Parathyroid adenoma (tissue), 2 donors: Measurements from ENCODE around the gene CCDC71L.

Experiments used
- H2AFZ ChIP-seq: fragments of 300-600 bp; sonication (generic); one replicate; pipeline ENCODE4 v1.7.0; 2017; ENCODE audit warnings: antibody characterized with exemption, mild to moderate bottlenecking
- H3K27ac ChIP-seq: fragments of 300-600 bp; sonication (generic); one replicate; pipeline ENCODE4 v1.7.0; 2017
- H3K27me3 ChIP-seq: fragments of 300-600 bp; sonication (generic); one replicate; pipeline ENCODE4 v1.7.0; 2017; ENCODE audit warnings: low read length; ENCODE audit not compliant: control insufficient read depth, insufficient read depth
- H3K36me3 ChIP-seq: fragments of 300-600 bp; sonication (generic); one replicate; pipeline ENCODE4 v1.7.0; 2017; ENCODE audit warnings: low read length; ENCODE audit not compliant: control insufficient read depth, insufficient read depth
- H3K4me1 ChIP-seq: fragments of 300-600 bp; sonication (generic); one replicate; pipeline ENCODE4 v1.7.0; 2017; ENCODE audit warnings: control low read depth
- H3K4me2 ChIP-seq: fragments of 300-600 bp; sonication (generic); one replicate; pipeline ENCODE4 v1.7.0; 2017; ENCODE audit warnings: low read length
- H3K4me3 ChIP-seq: fragments of 300-600 bp; sonication (generic); one replicate; pipeline ENCODE4 v1.7.0; 2017; ENCODE audit warnings: low read depth, low read length
- H3K79me2 ChIP-seq: fragments of 300-600 bp; sonication (generic); one replicate; pipeline ENCODE4 v1.7.0; 2017; ENCODE audit warnings: control low read depth
- H3K9ac ChIP-seq: fragments of 300-600 bp; sonication (generic); one replicate; pipeline ENCODE4 v1.7.0; 2017; ENCODE audit warnings: mild to moderate bottlenecking
- H3K9me3 ChIP-seq: fragments of 300-600 bp; sonication (generic); one replicate; pipeline ENCODE4 v1.7.0; 2017; ENCODE audit warnings: low read length; ENCODE audit not compliant: control insufficient read depth
- TF ChIP-seq, protein P1 (sequence below): fragments of 300-600 bp; sonication (generic); IDR thresholded peaks from one replicate; pipeline ENCODE4 v1.7.0; 2017; ENCODE audit warnings: antibody characterized with exemption, mild to moderate bottlenecking
- donor health status: primary hyperparathyroidism.

CCDC71L gene

DNA sequence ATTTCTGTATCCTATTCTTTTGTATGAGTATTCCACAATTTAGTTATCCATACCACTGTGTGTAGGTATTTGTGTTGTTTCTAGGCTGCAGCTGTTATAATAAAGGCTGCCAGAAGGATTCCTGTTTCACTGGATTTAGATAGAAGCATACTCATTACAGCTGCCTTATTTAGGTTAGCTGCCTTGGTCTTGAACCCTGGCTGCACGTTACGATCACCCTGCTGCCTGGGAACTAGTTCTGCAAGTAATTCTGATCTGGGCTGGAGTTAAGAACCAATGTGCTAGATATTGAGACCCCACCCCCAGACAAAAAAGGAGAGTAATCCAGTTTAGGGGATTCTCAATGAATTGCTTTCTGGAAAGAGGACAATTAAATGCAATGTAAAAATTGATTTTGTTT, 43.1 kb downstream of the CCDC71L start:
- Histone ChIP-seq H3K36me3 (no peaks in the 10 kb centered on the region), H3K27ac (no peak overlapping the region)
- TF ChIP-seq, protein P1, sequence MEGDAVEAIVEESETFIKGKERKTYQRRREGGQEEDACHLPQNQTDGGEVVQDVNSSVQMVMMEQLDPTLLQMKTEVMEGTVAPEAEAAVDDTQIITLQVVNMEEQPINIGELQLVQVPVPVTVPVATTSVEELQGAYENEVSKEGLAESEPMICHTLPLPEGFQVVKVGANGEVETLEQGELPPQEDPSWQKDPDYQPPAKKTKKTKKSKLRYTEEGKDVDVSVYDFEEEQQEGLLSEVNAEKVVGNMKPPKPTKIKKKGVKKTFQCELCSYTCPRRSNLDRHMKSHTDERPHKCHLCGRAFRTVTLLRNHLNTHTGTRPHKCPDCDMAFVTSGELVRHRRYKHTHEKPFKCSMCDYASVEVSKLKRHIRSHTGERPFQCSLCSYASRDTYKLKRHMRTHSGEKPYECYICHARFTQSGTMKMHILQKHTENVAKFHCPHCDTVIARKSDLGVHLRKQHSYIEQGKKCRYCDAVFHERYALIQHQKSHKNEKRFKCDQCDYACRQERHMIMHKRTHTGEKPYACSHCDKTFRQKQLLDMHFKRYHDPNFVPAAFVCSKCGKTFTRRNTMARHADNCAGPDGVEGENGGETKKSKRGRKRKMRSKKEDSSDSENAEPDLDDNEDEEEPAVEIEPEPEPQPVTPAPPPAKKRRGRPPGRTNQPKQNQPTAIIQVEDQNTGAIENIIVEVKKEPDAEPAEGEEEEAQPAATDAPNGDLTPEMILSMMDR = no peak

GRCh38 chr7:106616708-106617051, 44.3 kb downstream of the CCDC71L start:
- H3K4me2 ChIP-seq = no peak overlapping the region
- H3K9me3 ChIP-seq = peaks cover 2% of the 10 kb centered on the region
- H2AFZ ChIP-seq = no peak overlapping the region
- TF ChIP-seq, protein P1 = no peak
- H3K27ac ChIP-seq = no peak overlapping the region
- H3K4me1 ChIP-seq = no peaks in the 10 kb centered on the region
- H3K4me3 ChIP-seq = no peak overlapping the region
- no peaks in the 10 kb centered on the region for H3K36me3 ChIP-seq
- H3K9ac ChIP-seq = no peak overlapping the region
- H3K27me3 ChIP-seq = no peaks in the 10 kb centered on the region
- no peaks in the 10 kb centered on the region for H3K79me2 ChIP-seq

More for the DNA sequence above, 43.1 kb downstream of the CCDC71L start:
- no peak overlapping the region for H3K4me3 ChIP-seq
- H3K4me1 ChIP-seq = no peaks in the 10 kb centered on the region
- no peak overlapping the region for H3K9ac ChIP-seq
- H3K9me3 ChIP-seq = peaks cover 2% of the 10 kb centered on the region
- H3K4me2 ChIP-seq = no peak overlapping the region
- no peaks in the 10 kb centered on the region for H3K79me2 ChIP-seq
- H2AFZ ChIP-seq = no peak overlapping the region
- no peaks in the 10 kb centered on the region for H3K27me3 ChIP-seq

GRCh38 chr7:106615808-106616707, 44.9 kb downstream of the CCDC71L start:
- Histone ChIP-seq H3K27me3 (no peaks in the 10 kb centered on the region), H3K36me3 (no peaks in the 10 kb centered on the region), H3K4me1 (no peaks in the 10 kb centered on the region), H3K4me2 (no peak overlapping the region), H3K4me3 (no peak overlapping the region), H3K9me3 (peaks cover 2% of the 10 kb centered on the region), H3K27ac (no peak overlapping the region), H3K79me2 (no peaks in the 10 kb centered on the region), H2AFZ (no peak overlapping the region), H3K9ac (no peak overlapping the region)
- TF ChIP-seq, protein P1 = no peak

- no peak overlapping the region for H3K4me3 ChIP-seq
- no peaks in the 10 kb centered on the region for H3K79me2 ChIP-seq
- H3K27me3 ChIP-seq = no peaks in the 10 kb centered on the region
- TF ChIP-seq, protein P1 = no peak
- no peaks in the 10 kb centered on the region for H3K36me3 ChIP-seq
- peaks cover 2% of the 10 kb centered on the region for H3K9me3 ChIP-seq
- H3K4me2 ChIP-seq = no peak overlapping the region
- no peak overlapping the region for H3K27ac ChIP-seq
- H2AFZ ChIP-seq = no peak overlapping the region
- H3K9ac ChIP-seq = no peak overlapping the region
- H3K4me1 ChIP-seq = no peaks in the 10 kb centered on the region
Observed at GRCh38 chr7:106614751-106615150, 46.2 kb downstream of the CCDC71L start.
